HCT116 (cell line): ENCODE data around the gene MLEC. TPM values are rescaled to one million over a fixed set of nuclear protein-coding genes. Genes with fewer than 3 reads are reported as not detected.
"Not testable (repeated sequence)": the region's sequence is repeated elsewhere in the genome, so short reads cannot be mapped to it uniquely, and the experiment has no call there.

ENCODE experiments used
- ATAC-seq: fragments of 200-7000 bp; cut with Tn5 transposase; 2 replicates; pipeline ENCODE4 v1.9.1; 2020; ENCODE audit warnings: mild to moderate bottlenecking, moderate library complexity
- BruUV-seq: library from RNA; stranded (reverse); fragments of 400-500 nt; replicated peaks from 2 replicates; lab custom pipeline; 2021; lab: Mats Ljungman, UMichigan
- CTCF ChIA-PET: fragments of 300-600 bp; sonication (Branson Sonifier 250); formaldehyde crosslinking; loops from one replicate; lab custom pipeline; 2021; ENCODE audit warnings: antibody characterized with exemption; lab: Charles Lee
- POLR2A ChIA-PET: fragments of 300-600, 350-600 bp; sonication (Branson Sonifier 250); formaldehyde crosslinking; loops from one replicate; lab custom pipeline; 2021; ENCODE audit warnings: antibody characterized with exemption; lab: Charles Lee
- RAD21 ChIA-PET, 2 experiments: fragments of 300-600 bp; sonication (Branson Sonifier 250); formaldehyde crosslinking; loops; one replicate each; lab custom pipeline; 2023; ENCODE audit warnings: low total read pairs in 2 of 2; ENCODE audit not compliant: uncharacterized antibody in 2 of 2, unreplicated experiment in 2 of 2, low non-redundant PET in 1 of 2; lab: Charles Lee
- DNase-seq: peaks from one replicate; pipeline ENCODE4 v3.0.0-alpha.2; 2010; ENCODE audit warnings: low read depth, low spot score
- H2AFZ ChIP-seq: fragments of 200-600 bp; shearing (Covaris generic), sonication (generic); 2 replicates; pipeline ENCODE4 v1.6.1; 2017; ENCODE audit warnings: low read depth, mixed run types, mixed read lengths, antibody characterized with exemption, low read length; ENCODE audit not compliant: poor library complexity, severe bottlenecking
- H3K27ac ChIP-seq: 2 replicates; pipeline ENCODE4 v1.5.1; 2012; ENCODE audit warnings: low read depth, low read length
- H3K27me3 ChIP-seq: fragments of 200-600 bp; sonication (generic); 2 replicates; pipeline ENCODE4 v1.6.1; 2016; ENCODE audit warnings: mixed run types, low read length, mixed read lengths; ENCODE audit not compliant: insufficient read depth
- H3K36me3 ChIP-seq, 2 experiments: fragments of 200-500 bp in 1 of 2; fragments of 200-600 bp in 1 of 2; sonication (Bioruptor generic) in 1 of 2; sonication (generic) in 1 of 2; 2 replicates each; pipeline versions ENCODE4 v1.5.1 to v1.6.1; 2014 to 2016; ENCODE audit warnings: low read length in 2 of 2, inconsistent platforms in 1 of 2, mixed read lengths in 1 of 2, mixed run types in 1 of 2; ENCODE audit not compliant: insufficient read depth in 2 of 2, control insufficient read depth in 1 of 2
- H3K4me1 ChIP-seq, 2 experiments: fragments of 200-600 bp in 1 of 2; sonication (generic) in 1 of 2; 2 replicates each; pipeline versions ENCODE4 v1.5.1 to v1.6.1; 2012 to 2017; ENCODE audit warnings: low read length in 2 of 2, inconsistent platforms in 1 of 2, mild to moderate bottlenecking in 1 of 2, mixed read lengths in 1 of 2, mixed run types in 1 of 2, moderate library complexity in 1 of 2; ENCODE audit not compliant: insufficient read depth in 2 of 2, control insufficient read depth in 1 of 2
- H3K4me2 ChIP-seq: fragments of 200-600 bp; sonication (generic); 2 replicates; pipeline ENCODE4 v1.6.1; 2017; ENCODE audit warnings: mixed run types, low read length, mixed read lengths
- H3K4me3 ChIP-seq, 2 experiments: fragments of 200-600 bp in 1 of 2; sonication (generic) in 1 of 2; replicated peaks in 1 of 2; 2 replicates each; pipeline ENCODE4 v1.5.1; 2011 to 2016; ENCODE audit warnings: low read length in 2 of 2, control low read depth in 1 of 2, low read depth in 1 of 2, mild to moderate bottlenecking in 1 of 2, mixed read lengths in 1 of 2, mixed run types in 1 of 2
- H3K79me2 ChIP-seq: fragments of 200-600 bp; sonication (generic); 2 replicates; pipeline ENCODE4 v1.6.1; 2017; ENCODE audit warnings: mild to moderate bottlenecking, mixed run types, low read length, moderate library complexity, mixed read lengths; ENCODE audit not compliant: insufficient read depth
- H3K9ac ChIP-seq: fragments of 200-600 bp; sonication (generic); 2 replicates; pipeline ENCODE4 v1.6.1; 2016; ENCODE audit warnings: low read length, mixed read lengths
- H3K9me2 ChIP-seq: fragments of 200-600 bp; sonication (generic), shearing (Covaris generic); 2 replicates; pipeline ENCODE4 v1.6.1; 2017; ENCODE audit warnings: mixed run types, mild to moderate bottlenecking, moderate library complexity; ENCODE audit not compliant: insufficient read depth
- H3K9me3 ChIP-seq, 2 experiments: fragments of 200-500 bp in 1 of 2; fragments of 200-600 bp in 1 of 2; sonication (Bioruptor generic) in 1 of 2; sonication (generic) in 1 of 2; 2 replicates each; pipeline ENCODE4 v1.6.1; 2014 to 2017; ENCODE audit warnings: low read length in 2 of 2, mixed read lengths in 2 of 2, inconsistent platforms in 1 of 2, low read depth in 1 of 2, mild to moderate bottlenecking in 1 of 2, mixed run types in 1 of 2, moderate library complexity in 1 of 2; ENCODE audit not compliant: control insufficient read depth in 1 of 2, insufficient read depth in 1 of 2
- H4K20me1 ChIP-seq: fragments of 200-600 bp; sonication (generic), shearing (Covaris generic); 2 replicates; pipeline ENCODE4 v1.6.1; 2017; ENCODE audit warnings: mixed run types, mild to moderate bottlenecking, moderate library complexity; ENCODE audit not compliant: insufficient read depth
- CBX3 ChIP-seq: IDR thresholded peaks from 2 replicates; pipeline ENCODE4 v1.6.1; 2012; ENCODE audit warnings: low read depth
- EGR1 ChIP-seq: IDR thresholded peaks from 2 replicates; pipeline ENCODE4 v1.6.1; 2012; ENCODE audit warnings: low read depth
- SRF ChIP-seq: IDR thresholded peaks from 2 replicates; pipeline ENCODE4 v1.6.1; 2012; ENCODE audit warnings: low read depth
- YY1 ChIP-seq: IDR thresholded peaks from 2 replicates; pipeline ENCODE4 v1.6.1; 2011; ENCODE audit warnings: low read length, low read depth, moderate library complexity, mild to moderate bottlenecking; ENCODE audit not compliant: insufficient replicate concordance; ENCODE audit errors: extremely low read depth
- ZFX ChIP-seq: fragments of 450-650 bp; IDR thresholded peaks from 2 replicates; pipeline ENCODE4 v1.6.1; 2017
- intact Hi-C: fragments of 100-400 bp; cut with micrococcal nuclease; formaldehyde crosslinking; loops from 2 replicates; pipeline ENCODE4 v1.10.0; 2022
- total RNA-seq: library from RNA; stranded (reverse); gene quantifications from one replicate; pipeline ENCODE4 v1.2.1, GENCODE V29; 2021; ENCODE audit not compliant: unreplicated experiment
- TF ChIP-seq, protein P1 (sequence below): IDR thresholded peaks from 2 replicates; pipeline ENCODE4 v1.6.1; 2012; ENCODE audit warnings: low read depth

The MLEC gene
- total RNA-seq, 1 experiment from 2014 or later, result 152 TPM

DNA sequence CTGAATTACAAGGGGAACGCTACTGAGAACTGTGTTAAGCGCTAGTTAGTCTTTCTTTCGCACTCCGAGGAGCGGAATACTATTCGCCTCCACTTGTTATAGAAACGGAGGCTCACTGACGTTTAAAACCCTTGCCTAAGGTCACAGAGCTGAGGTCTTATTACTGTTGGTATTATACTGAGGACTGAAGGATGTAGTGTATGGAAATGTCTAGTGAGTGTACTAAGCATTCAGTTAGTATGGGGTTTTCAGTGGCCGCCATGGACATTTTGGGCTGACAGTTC is 39.5 kb downstream of the MLEC start (continued):
- TF ChIP-seq ZFX (no peak), YY1 (no peak)
- TF ChIP-seq, protein P1, sequence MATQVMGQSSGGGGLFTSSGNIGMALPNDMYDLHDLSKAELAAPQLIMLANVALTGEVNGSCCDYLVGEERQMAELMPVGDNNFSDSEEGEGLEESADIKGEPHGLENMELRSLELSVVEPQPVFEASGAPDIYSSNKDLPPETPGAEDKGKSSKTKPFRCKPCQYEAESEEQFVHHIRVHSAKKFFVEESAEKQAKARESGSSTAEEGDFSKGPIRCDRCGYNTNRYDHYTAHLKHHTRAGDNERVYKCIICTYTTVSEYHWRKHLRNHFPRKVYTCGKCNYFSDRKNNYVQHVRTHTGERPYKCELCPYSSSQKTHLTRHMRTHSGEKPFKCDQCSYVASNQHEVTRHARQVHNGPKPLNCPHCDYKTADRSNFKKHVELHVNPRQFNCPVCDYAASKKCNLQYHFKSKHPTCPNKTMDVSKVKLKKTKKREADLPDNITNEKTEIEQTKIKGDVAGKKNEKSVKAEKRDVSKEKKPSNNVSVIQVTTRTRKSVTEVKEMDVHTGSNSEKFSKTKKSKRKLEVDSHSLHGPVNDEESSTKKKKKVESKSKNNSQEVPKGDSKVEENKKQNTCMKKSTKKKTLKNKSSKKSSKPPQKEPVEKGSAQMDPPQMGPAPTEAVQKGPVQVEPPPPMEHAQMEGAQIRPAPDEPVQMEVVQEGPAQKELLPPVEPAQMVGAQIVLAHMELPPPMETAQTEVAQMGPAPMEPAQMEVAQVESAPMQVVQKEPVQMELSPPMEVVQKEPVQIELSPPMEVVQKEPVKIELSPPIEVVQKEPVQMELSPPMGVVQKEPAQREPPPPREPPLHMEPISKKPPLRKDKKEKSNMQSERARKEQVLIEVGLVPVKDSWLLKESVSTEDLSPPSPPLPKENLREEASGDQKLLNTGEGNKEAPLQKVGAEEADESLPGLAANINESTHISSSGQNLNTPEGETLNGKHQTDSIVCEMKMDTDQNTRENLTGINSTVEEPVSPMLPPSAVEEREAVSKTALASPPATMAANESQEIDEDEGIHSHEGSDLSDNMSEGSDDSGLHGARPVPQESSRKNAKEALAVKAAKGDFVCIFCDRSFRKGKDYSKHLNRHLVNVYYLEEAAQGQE, result no peak

DNA sequence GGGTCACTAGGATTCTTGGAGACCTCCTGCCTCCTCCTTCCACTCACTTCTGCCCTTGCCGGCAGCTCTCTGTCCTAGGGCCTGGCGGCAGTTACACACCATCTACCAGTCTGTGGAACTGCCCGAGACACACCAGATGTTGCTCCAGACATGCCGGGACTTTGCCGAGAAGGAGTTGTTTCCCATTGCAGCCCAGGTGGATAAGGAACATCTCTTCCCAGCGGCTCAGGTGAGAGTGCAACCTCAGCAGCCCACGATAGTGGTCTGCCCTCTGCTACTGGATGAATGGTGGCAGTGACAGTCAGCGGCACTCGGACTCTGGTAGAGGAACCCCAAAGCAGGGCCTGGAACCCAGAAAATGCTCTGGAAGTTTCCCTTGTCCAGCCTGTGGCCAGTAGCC is 40.0 kb downstream of the MLEC start:
- H3K27ac ChIP-seq, result no peak overlapping the region
- no peak for DNase-seq
- TF ChIP-seq SRF (no peak), EGR1 (no peak), CBX3 (no peak)
- TF ChIP-seq, protein P1, result no peak
- H3K9me3 ChIP-seq, result no peaks in the 10 kb centered on the region
- H3K4me2 ChIP-seq, result peak overlapping the region; percentile 96
- ATAC-seq, result no peak
- H3K4me1 ChIP-seq, result peaks cover 3 to 18% of the 10 kb centered on the region in 2 experiments; a peak in 2 of 4 replicates
- H4K20me1 ChIP-seq, result no peaks in the 10 kb centered on the region
- ChIA-PET CTCF (no interaction called here), POLR2A (no interaction called here), RAD21 (no interaction called here)
- H3K9me2 ChIP-seq, result no peaks in the 10 kb centered on the region
- peaks cover 7 to 18% of the 10 kb centered on the region in 2 experiments; a peak in 3 of 4 replicates for H3K36me3 ChIP-seq
- BruUV-seq, result no TSS peak
- H3K4me3 ChIP-seq, result no peak overlapping the region
- no peaks in the 10 kb centered on the region for H3K79me2 ChIP-seq
- no peak overlapping the region for H2AFZ ChIP-seq
- H3K9ac ChIP-seq, result no peak overlapping the region
- no peaks in the 10 kb centered on the region for H3K27me3 ChIP-seq
- intact Hi-C loops, result loop anchor here (5.0 kb wide), 1 partner anchor 245 kb away; no protein-coding TSS in a partner anchor

DNA sequence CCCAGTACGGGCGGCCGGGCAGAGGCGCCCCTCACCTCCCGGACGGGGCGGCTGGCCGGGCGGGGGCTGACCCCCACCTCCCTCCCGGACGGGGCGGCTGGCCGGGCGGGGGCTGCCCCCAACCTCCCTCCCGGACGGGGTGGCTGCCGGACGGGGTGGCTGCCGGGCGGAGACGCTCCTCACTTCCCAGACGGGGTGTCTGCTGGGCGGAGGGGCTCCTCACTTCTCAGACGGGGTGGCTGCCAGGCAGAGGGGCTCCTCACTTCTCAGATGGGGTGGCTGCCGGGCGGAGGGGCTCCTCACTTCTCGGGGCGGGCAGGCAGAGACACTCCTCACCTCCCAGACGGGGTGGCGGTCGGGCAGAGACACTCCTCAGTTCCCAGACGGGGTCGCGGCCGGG is 45.2 kb downstream of the MLEC start:
- H3K4me3 ChIP-seq, intact Hi-C loops, H3K9me3 ChIP-seq, CTCF ChIA-PET, H3K36me3 ChIP-seq, H3K9ac ChIP-seq, H3K9me2 ChIP-seq, H3K4me2 ChIP-seq, RAD21 ChIA-PET, H3K27me3 ChIP-seq, H3K4me1 ChIP-seq, BruUV-seq, POLR2A ChIA-PET, DNase-seq, H4K20me1 ChIP-seq, H3K79me2 ChIP-seq, H2AFZ ChIP-seq, H3K27ac ChIP-seq, ATAC-seq: not testable (repeated sequence)
